HEK293T (cell line): ENCODE data around the gene TBRG4.

Source experiments
- BHLHE40 ChIP-seq: fragments of 450-650 bp; IDR thresholded peaks from 2 replicates; pipeline ENCODE4 v1.6.1; 2016; ENCODE audit warnings: mild to moderate bottlenecking, moderate library complexity, borderline replicate concordance
- L3MBTL2 ChIP-seq: fragments of 450-650 bp; conservative IDR thresholded peaks from 2 replicates; pipeline ENCODE4 v1.6.1; 2016; ENCODE audit warnings: mild to moderate bottlenecking

- TF ChIP-seq L3MBTL2: no peak
- TF ChIP-seq BHLHE40: no peak
Measured at GRCh38 chr7:45067582-45067981, 43.9 kb downstream of the TBRG4 start.
